K562 (cell line): ENCODE measurements around the gene ABHD8. TPM values are rescaled to one million over a fixed set of nuclear protein-coding genes. Genes with fewer than 3 reads are reported as not detected.

Source experiments
- CTCFL ChIP-seq: IDR thresholded peaks from 2 replicates; pipeline ENCODE4 v1.6.1; 2011; ENCODE audit warnings: borderline replicate concordance, low read depth, mild to moderate bottlenecking, moderate library complexity, low read length; ENCODE audit not compliant: insufficient read depth, poor library complexity, severe bottlenecking
- ETV6 ChIP-seq, 3 experiments: fragments of 150-350 bp in 1 of 3; sonication (generic) in 1 of 3; formaldehyde crosslinking in 1 of 3; IDR thresholded peaks; 2 replicates each; pipeline versions ENCODE4 v1.6.1 to v1.8.0; 2014 to 2022; ENCODE audit warnings: borderline replicate concordance in 2 of 3, low read depth in 2 of 3, antibody characterized with exemption in 1 of 3, low read length in 1 of 3, mild to moderate bottlenecking in 1 of 3, missing genetic modification reagents in 1 of 3
- NFIC ChIP-seq: fragments of 450-650 bp; IDR thresholded peaks from 2 replicates; pipeline ENCODE4 v1.6.1; 2017; ENCODE audit warnings: mild to moderate bottlenecking, inconsistent platforms
- POLR3G ChIP-seq: IDR thresholded peaks from 2 replicates; pipeline ENCODE4 v1.6.1; 2011; ENCODE audit not compliant: insufficient read length, insufficient replicate concordance; ENCODE audit errors: extremely low read depth
- SIX5 ChIP-seq, 2 experiments: IDR thresholded peaks; 2 replicates each; pipeline ENCODE4 v1.6.1; 2011; ENCODE audit warnings: low read length in 2 of 2, borderline replicate concordance in 1 of 2, low read depth in 1 of 2, mild to moderate bottlenecking in 1 of 2, moderate library complexity in 1 of 2; ENCODE audit not compliant: insufficient read depth in 1 of 2
- SMARCA5 ChIP-seq: fragments of 450-650 bp; IDR thresholded peaks from 2 replicates; pipeline ENCODE4 v1.6.1; 2016
- polyA plus RNA-seq, 8 experiments: library from polyadenylated mRNA; depleted of rRNA in 4 of 8; stranded (reverse) in 5 of 8; unstranded in 3 of 8; fragments of >200 nt; fragmentation: Nextera tagmentation in 2 of 8; fragmentation: Illumina TruSeq in 1 of 8; extraction: Ambion mirVana in 2 of 8; extraction: Trizol in 1 of 8; gene quantifications; 2 replicates each; pipeline versions ENCODE4 v1.2.1 to v1.2.3, GENCODE V29; 2011 to 2014; ENCODE audit warnings: inconsistent platforms in 1 of 8, missing spikeins in 1 of 8
- total RNA-seq, 7 experiments: library from RNA; depleted of rRNA in 6 of 7; stranded (reverse); fragments of >200 nt in 6 of 7; fragmentation: Illumina TruSeq in 2 of 7; extraction: Trizol in 2 of 7; gene quantifications; 2 replicates each; pipeline versions ENCODE4 v1.2.1 to v1.2.3, GENCODE V29; 2011 to 2021; ENCODE audit warnings: low replicate concordance in 1 of 7
- TF ChIP-seq, protein P1 (sequence below): fragments of 450-650 bp; IDR thresholded peaks from 2 replicates; pipeline ENCODE4 v1.6.1; 2016; ENCODE audit warnings: borderline replicate concordance

Gene ABHD8
- total and polyA plus RNA-seq, 9 of the 15 experiments (the other 6 are each of a cell fraction or from before 2014, with no cell fraction given), result 0.04 to 6.6 (median 2.0) TPM; not detected in 1

DNA sequence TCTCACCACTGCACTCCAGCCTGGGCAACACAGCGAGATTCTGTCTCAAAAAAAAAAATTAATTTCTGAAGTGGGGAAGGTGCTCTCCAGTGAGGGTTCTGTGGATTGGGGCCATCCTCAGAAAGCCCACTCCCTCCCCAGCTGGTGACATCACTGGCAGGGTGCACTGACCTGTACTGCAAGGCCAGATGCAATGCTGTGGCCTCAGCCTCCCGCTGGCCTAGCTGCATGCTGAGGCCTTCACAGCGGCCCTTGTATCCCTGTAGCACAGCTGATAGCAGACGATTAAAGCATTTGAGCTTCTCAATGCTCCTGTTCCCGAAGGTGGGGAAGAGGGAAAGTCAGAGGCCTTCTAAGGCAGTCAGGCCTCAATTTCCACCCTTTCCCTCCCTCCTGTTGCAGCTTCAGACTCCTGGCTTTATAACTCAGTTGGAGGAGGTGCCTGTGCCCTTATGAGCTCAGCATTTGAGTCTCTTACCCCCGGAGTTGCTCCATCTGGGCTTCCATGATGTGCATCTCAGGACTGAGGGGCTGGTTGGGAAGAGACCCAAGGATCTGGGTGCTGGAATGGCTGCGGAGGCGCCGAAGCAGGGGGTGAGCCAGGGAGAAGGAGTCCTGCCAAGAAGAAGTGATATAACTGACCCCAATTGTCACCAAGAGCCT, 44.0 kb downstream of the ABHD8 start (continued):
- TF ChIP-seq CTCFL (no peak), ETV6 (IDR thresholded peaks at IDR 0.05; ENCODE audit: borderline replicate concordance in 1 of 2, low read depth in 2 of 2, low read length in 1 of 2) (no peak), ETV6 (CRISPR knock-in tag; IDR thresholded peaks at IDR 0.05; ENCODE audit: borderline replicate concordance) (no peak), SIX5 (IDR thresholded peaks at IDR 0.05; ENCODE audit: borderline replicate concordance in 1 of 2, insufficient read depth in 1 of 2, low read depth in 1 of 2, low read length in 2 of 2) (no peak), POLR3G (no peak), NFIC (no peak), SMARCA5 (no peak)
- TF ChIP-seq, protein P1, sequence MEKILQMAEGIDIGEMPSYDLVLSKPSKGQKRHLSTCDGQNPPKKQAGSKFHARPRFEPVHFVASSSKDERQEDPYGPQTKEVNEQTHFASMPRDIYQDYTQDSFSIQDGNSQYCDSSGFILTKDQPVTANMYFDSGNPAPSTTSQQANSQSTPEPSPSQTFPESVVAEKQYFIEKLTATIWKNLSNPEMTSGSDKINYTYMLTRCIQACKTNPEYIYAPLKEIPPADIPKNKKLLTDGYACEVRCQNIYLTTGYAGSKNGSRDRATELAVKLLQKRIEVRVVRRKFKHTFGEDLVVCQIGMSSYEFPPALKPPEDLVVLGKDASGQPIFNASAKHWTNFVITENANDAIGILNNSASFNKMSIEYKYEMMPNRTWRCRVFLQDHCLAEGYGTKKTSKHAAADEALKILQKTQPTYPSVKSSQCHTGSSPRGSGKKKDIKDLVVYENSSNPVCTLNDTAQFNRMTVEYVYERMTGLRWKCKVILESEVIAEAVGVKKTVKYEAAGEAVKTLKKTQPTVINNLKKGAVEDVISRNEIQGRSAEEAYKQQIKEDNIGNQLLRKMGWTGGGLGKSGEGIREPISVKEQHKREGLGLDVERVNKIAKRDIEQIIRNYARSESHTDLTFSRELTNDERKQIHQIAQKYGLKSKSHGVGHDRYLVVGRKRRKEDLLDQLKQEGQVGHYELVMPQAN, result no peak
